Hepatocyte (in vitro differentiated cells): ENCODE data around the gene KRT81. TPM values are rescaled to one million over a fixed set of nuclear protein-coding genes. Genes with fewer than 3 reads are reported as not detected.

Experiments
- DNase-seq: peaks from one replicate; pipeline ENCODE4 v3.0.0-alpha.2; 2016; ENCODE audit warnings: low spot score
- H2AFZ ChIP-seq: fragments of 200-600 bp; sonication (generic); 2 replicates; pipeline ENCODE4 v1.6.0; 2016; ENCODE audit warnings: antibody characterized with exemption, mild to moderate bottlenecking
- H3K27ac ChIP-seq: fragments of 200-600 bp; sonication (generic); 2 replicates; pipeline ENCODE4 v1.5.1; 2016; ENCODE audit warnings: mild to moderate bottlenecking
- H3K27me3 ChIP-seq: fragments of 200-600 bp; sonication (generic); 2 replicates; pipeline ENCODE4 v1.6.1; 2016
- H3K36me3 ChIP-seq: fragments of 200-600 bp; sonication (generic); replicated peaks from 2 replicates; pipeline ENCODE4 v1.5.1; 2016; ENCODE audit warnings: low read depth; ENCODE audit not compliant: insufficient read depth
- H3K4me1 ChIP-seq: fragments of 200-600 bp; sonication (generic); 2 replicates; pipeline ENCODE4 v1.5.1; 2016; ENCODE audit warnings: mild to moderate bottlenecking, moderate library complexity; ENCODE audit not compliant: insufficient read depth
- H3K4me2 ChIP-seq: fragments of 200-600 bp; sonication (generic); 2 replicates; pipeline ENCODE4 v1.6.0; 2016
- H3K4me3 ChIP-seq: fragments of 200-600 bp; sonication (generic); 2 replicates; pipeline ENCODE4 v1.5.1; 2016; ENCODE audit warnings: mild to moderate bottlenecking
- H3K79me2 ChIP-seq: fragments of 200-600 bp; sonication (generic); 2 replicates; pipeline ENCODE4 v1.6.0; 2017; ENCODE audit warnings: mild to moderate bottlenecking
- H3K9me2 ChIP-seq: fragments of 200-600 bp; sonication (generic); replicated peaks from 2 replicates; pipeline ENCODE4 v1.6.0; 2017; ENCODE audit warnings: mild to moderate bottlenecking; ENCODE audit not compliant: insufficient read depth
- H3K9me3 ChIP-seq: fragments of 200-600 bp; sonication (generic); 2 replicates; pipeline ENCODE4 v1.5.1; 2016; ENCODE audit warnings: low read depth, mild to moderate bottlenecking
- H4K20me1 ChIP-seq: fragments of 200-600 bp; sonication (generic); 2 replicates; pipeline ENCODE4 v1.6.0; 2016; ENCODE audit warnings: mild to moderate bottlenecking; ENCODE audit not compliant: insufficient read depth, poor library complexity, severe bottlenecking
- EZH2 ChIP-seq: fragments of 200-600 bp; sonication (generic); IDR thresholded peaks from 2 replicates; pipeline ENCODE4 v1.6.1; 2016; ENCODE audit warnings: antibody characterized with exemption, mild to moderate bottlenecking, borderline replicate concordance
- EZH2phosphoT487 ChIP-seq: fragments of 200-600 bp; sonication (generic); IDR thresholded peaks from one replicate; pipeline ENCODE4 v1.6.1; 2018; ENCODE audit warnings: antibody characterized with exemption, mild to moderate bottlenecking, low read depth, moderate library complexity; ENCODE audit not compliant: unreplicated experiment, severe bottlenecking
- WGBS: methylation state at CpG from one replicate; pipeline ENCODE4 v1.1.6; 2016; ENCODE audit warnings: low lambda C conversion rate; ENCODE audit errors: missing lambda C conversion rate; 5-methylcytosine and 5-hydroxymethylcytosine counted together
- polyA plus RNA-seq: library from polyadenylated mRNA; unstranded; fragments of >200 nt; fragmentation: Nextera tagmentation; extraction: Ambion mirVana; gene quantifications from 2 replicates; pipeline ENCODE4 v1.2.1, GENCODE V29; 2016
- total RNA-seq: library from RNA; depleted of rRNA; stranded (reverse); fragments of >200 nt; gene quantifications from 2 replicates; pipeline ENCODE4 v1.2.3, GENCODE V29; 2014
- TF ChIP-seq, protein P1 (sequence below): fragments of 200-600 bp; sonication (generic); IDR thresholded peaks from 2 replicates; pipeline ENCODE4 v1.5.1; 2016; ENCODE audit warnings: antibody characterized with exemption, mild to moderate bottlenecking; ENCODE audit not compliant: poor library complexity

Gene KRT81
- total and polyA plus RNA-seq, 2 experiments from 2014 or later: not detected

DNA sequence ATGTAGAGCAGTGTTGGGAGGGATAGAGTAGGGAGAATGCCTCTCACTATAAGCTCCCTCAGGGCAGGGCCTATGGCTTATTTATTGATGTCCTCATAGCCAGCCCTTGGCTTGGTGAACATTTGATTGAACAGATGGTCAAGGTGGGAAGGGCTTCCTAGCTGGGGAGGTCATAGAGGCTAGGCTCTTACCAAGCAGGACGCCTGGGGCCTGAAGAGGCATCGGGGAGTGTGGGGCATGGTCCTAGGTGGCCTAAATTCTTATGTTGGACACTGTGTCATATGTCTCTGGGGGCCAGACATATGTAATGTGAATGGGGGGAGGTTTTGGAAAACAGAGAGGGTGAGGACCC is 34.8 kb downstream of the KRT81 start:
- Histone ChIP-seq H3K4me1 (no peaks in the 10 kb centered on the region), H3K27me3 (peaks cover 59% of the 10 kb centered on the region), H3K27ac (no peak overlapping the region), H3K36me3 (no peaks in the 10 kb centered on the region), H3K4me3 (no peak overlapping the region), H2AFZ (no peak overlapping the region), H3K79me2 (no peaks in the 10 kb centered on the region), H3K4me2 (no peak overlapping the region), H3K9me3 (no peaks in the 10 kb centered on the region), H4K20me1 (no peaks in the 10 kb centered on the region), H3K9me2 (no peaks in the 10 kb centered on the region)
- TF ChIP-seq EZH2phosphoT487 (no peak), EZH2 (no peak)
- TF ChIP-seq, protein P1, sequence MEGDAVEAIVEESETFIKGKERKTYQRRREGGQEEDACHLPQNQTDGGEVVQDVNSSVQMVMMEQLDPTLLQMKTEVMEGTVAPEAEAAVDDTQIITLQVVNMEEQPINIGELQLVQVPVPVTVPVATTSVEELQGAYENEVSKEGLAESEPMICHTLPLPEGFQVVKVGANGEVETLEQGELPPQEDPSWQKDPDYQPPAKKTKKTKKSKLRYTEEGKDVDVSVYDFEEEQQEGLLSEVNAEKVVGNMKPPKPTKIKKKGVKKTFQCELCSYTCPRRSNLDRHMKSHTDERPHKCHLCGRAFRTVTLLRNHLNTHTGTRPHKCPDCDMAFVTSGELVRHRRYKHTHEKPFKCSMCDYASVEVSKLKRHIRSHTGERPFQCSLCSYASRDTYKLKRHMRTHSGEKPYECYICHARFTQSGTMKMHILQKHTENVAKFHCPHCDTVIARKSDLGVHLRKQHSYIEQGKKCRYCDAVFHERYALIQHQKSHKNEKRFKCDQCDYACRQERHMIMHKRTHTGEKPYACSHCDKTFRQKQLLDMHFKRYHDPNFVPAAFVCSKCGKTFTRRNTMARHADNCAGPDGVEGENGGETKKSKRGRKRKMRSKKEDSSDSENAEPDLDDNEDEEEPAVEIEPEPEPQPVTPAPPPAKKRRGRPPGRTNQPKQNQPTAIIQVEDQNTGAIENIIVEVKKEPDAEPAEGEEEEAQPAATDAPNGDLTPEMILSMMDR: no peak
- no peak for DNase-seq
- 69% methylated on average over 2 of the region's 2 CpGs for whole genome bisulfite sequencing

DNA sequence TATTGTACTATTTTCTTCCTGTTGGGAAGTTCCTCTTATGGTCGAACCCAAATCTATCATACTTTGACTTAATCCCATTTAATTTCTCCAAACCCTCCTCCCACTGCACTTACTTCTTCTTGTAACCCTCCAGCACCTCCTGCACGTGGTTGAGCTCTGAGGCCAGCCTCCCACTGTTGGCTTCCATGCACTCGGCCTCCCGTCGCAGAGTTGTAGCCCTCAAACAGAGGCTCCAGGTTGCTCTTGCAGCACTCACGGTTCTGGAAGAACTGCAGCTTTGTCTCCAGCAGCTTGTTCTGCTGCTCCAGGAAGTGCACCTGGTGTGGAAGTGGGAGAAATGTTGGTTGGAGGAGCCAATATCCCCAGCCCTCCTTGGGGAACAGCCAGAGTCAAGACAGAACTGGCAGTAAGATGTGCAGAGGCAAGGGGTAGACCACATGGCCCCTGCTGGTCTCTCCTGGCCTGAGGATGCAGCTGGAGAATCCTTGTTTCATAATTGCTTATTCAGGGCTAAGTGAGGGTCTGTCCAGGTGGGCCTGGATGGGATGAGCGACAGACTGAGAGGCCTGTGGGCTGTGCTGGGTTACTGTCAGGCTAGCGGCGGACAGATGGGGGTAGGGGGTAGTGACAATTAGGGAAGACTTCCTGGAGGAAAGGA is 35.3 kb downstream of the KRT81 start:
- H3K27me3 ChIP-seq: peaks cover 59% of the 10 kb centered on the region
- 86% methylated on average over 9 of the region's 9 CpGs for WGBS
- H3K9me3 ChIP-seq: no peaks in the 10 kb centered on the region

DNA sequence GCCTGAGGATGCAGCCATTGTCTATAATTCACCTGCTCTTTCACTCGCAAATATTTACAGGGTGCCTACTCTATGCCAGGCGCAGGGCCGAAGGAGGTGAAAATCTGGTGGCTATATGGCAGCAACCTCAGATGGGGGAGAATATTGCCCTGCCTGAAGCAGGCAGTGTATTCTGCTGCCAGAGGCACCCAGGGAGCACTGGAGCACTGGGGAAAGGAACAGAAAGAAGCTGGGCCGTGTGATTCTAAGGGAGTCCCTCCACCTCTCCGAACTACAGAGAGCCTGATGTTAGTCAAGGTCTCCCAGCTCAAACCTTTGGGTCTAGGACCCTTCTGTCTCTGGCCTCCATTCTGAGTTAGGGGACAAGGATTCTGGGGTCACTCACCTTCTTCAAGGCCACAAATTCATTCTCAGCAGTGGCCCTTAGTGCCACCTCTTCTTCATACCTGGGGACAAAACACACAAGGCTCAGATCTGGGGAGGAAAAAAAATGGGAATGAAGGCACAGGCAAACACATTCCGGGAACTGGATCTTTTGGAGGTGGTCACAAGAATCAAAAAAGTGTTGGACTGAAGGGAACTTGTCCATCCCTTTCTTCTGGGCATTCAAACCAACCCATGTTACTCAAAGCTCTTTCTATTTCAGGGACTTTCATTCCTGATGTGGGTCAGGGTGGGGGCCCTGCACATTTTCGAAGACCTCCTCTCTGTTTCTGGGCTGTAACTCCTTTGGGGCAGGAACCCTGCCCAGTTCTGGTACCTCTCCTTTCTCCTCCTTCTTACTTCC is 36.2 kb downstream of the KRT81 start:
- H3K27ac ChIP-seq: no peak overlapping the region
- no peak overlapping the region for H3K4me2 ChIP-seq
- H3K27me3 ChIP-seq: peaks cover 58% of the 10 kb centered on the region
- H3K9me3 ChIP-seq: no peaks in the 10 kb centered on the region
- H3K4me1 ChIP-seq: no peaks in the 10 kb centered on the region
- DNase-seq: no peak
- WGBS: 76% methylated on average over 7 of the region's 7 CpGs
- no peaks in the 10 kb centered on the region for H3K9me2 ChIP-seq
- no peaks in the 10 kb centered on the region for H4K20me1 ChIP-seq
- TF ChIP-seq, protein P1: no peak
- TF ChIP-seq EZH2phosphoT487 (no peak), EZH2 (no peak)
- H3K4me3 ChIP-seq: no peak overlapping the region
- no peak overlapping the region for H2AFZ ChIP-seq
- no peaks in the 10 kb centered on the region for H3K79me2 ChIP-seq
- H3K36me3 ChIP-seq: no peaks in the 10 kb centered on the region

More for the DNA sequence above, 35.3 kb downstream of the KRT81 start:
- H3K4me1 ChIP-seq: no peaks in the 10 kb centered on the region
- H3K4me2 ChIP-seq: no peak overlapping the region
- TF ChIP-seq, protein P1: no peak
- TF ChIP-seq EZH2phosphoT487 (no peak), EZH2 (no peak)
- no peak overlapping the region for H2AFZ ChIP-seq
- DNase-seq: no peak
- H3K4me3 ChIP-seq: no peak overlapping the region
- H3K9me2 ChIP-seq: no peaks in the 10 kb centered on the region
- no peaks in the 10 kb centered on the region for H3K36me3 ChIP-seq
- no peak overlapping the region for H3K27ac ChIP-seq
- no peaks in the 10 kb centered on the region for H4K20me1 ChIP-seq
- H3K79me2 ChIP-seq: no peaks in the 10 kb centered on the region
